GM23338 (cell line): Measurements from ENCODE around the gene CCNI. TPM values are rescaled to one million over a fixed set of nuclear protein-coding genes. Genes with fewer than 3 reads are reported as not detected.

ENCODE experiments used
- ATAC-seq: fragments of 200-7000 bp; cut with Tn5 transposase; 3 replicates; pipeline ENCODE4 v1.9.1; 2020
- DNase-seq: peaks from one replicate; pipeline ENCODE4 v3.0.0-alpha.2; 2015; ENCODE audit warnings: low spot score
- H2AFZ ChIP-seq: fragments of 200-600 bp; sonication (generic); 2 replicates; pipeline ENCODE4 v1.8.0; 2016; ENCODE audit warnings: antibody characterized with exemption, mild to moderate bottlenecking, moderate library complexity
- H3F3A ChIP-seq: fragments of 200-600 bp; sonication (generic); replicated peaks from 2 replicates; pipeline ENCODE4 v1.8.0; 2017; ENCODE audit warnings: antibody characterized with exemption, mixed run types, low read depth
- H3K27ac ChIP-seq: fragments of 200-600 bp; sonication (generic); 2 replicates; pipeline ENCODE4 v1.6.1; 2016; ENCODE audit warnings: low read depth
- H3K27me3 ChIP-seq: fragments of 200-600 bp; sonication (generic); 2 replicates; pipeline ENCODE4 v1.8.0; 2016; ENCODE audit warnings: mild to moderate bottlenecking, mixed run types, moderate library complexity; ENCODE audit not compliant: insufficient read depth
- H3K36me3 ChIP-seq: fragments of 200-600 bp; sonication (generic); 2 replicates; pipeline ENCODE4 v1.8.0; 2016; ENCODE audit warnings: mild to moderate bottlenecking; ENCODE audit not compliant: insufficient read depth
- H3K4me1 ChIP-seq: fragments of 200-600 bp; sonication (generic); 2 replicates; pipeline ENCODE4 v1.8.0; 2016; ENCODE audit warnings: mild to moderate bottlenecking, moderate library complexity; ENCODE audit not compliant: insufficient read depth
- H3K4me2 ChIP-seq: fragments of 200-600 bp; sonication (generic); 2 replicates; pipeline ENCODE4 v1.7.1; 2017; ENCODE audit warnings: mixed run types
- H3K4me3 ChIP-seq: fragments of 200-600 bp; sonication (generic); 2 replicates; pipeline ENCODE4 v1.6.1; 2016; ENCODE audit warnings: mixed run types
- H3K79me2 ChIP-seq: fragments of 200-600 bp; sonication (generic); replicated peaks from 2 replicates; pipeline ENCODE4 v1.8.0; 2017; ENCODE audit warnings: mild to moderate bottlenecking; ENCODE audit not compliant: insufficient read depth
- H3K9me2 ChIP-seq: fragments of 200-600 bp; sonication (generic); 2 replicates; pipeline ENCODE4 v1.8.0; 2017; ENCODE audit not compliant: insufficient read depth
- H4K20me1 ChIP-seq: fragments of 200-600 bp; sonication (generic); replicated peaks from 2 replicates; pipeline ENCODE4 v1.8.0; 2017; ENCODE audit warnings: mild to moderate bottlenecking; ENCODE audit not compliant: insufficient read depth
- H3K27ac Mint-ChIP-seq: 2 replicates; pipeline ENCODE4 v1.8.0; 2020; ENCODE audit warnings: inconsistent platforms, mild to moderate bottlenecking, moderate library complexity, mixed read lengths
- H3K27me3 Mint-ChIP-seq: 3 replicates; pipeline ENCODE4 v1.8.0; 2022; ENCODE audit warnings: low read depth, mild to moderate bottlenecking, moderate library complexity, mixed read lengths, inconsistent platforms; ENCODE audit not compliant: insufficient read depth, poor library complexity
- H3K36me3 Mint-ChIP-seq: 3 replicates; pipeline ENCODE4 v1.8.0; 2021; ENCODE audit warnings: low read depth, mild to moderate bottlenecking, inconsistent platforms, moderate library complexity, mixed read lengths
- H3K4me1 Mint-ChIP-seq: 3 replicates; pipeline ENCODE4 v1.8.0; 2020; ENCODE audit warnings: mild to moderate bottlenecking, inconsistent platforms, mixed read lengths
- H3K4me3 Mint-ChIP-seq: 3 replicates; pipeline ENCODE4 v1.8.0; 2021; ENCODE audit warnings: moderate library complexity, mild to moderate bottlenecking, inconsistent platforms, mixed read lengths
- H3K9me3 Mint-ChIP-seq: 3 replicates; pipeline ENCODE4 v1.8.0; 2020; ENCODE audit warnings: moderate library complexity, mild to moderate bottlenecking, inconsistent platforms, mixed read lengths
- CREB1 ChIP-seq: fragments of 250-450 bp; sonication (Bioruptor Pico); IDR thresholded peaks from 2 replicates; pipeline ENCODE4 v1.5.0; 2020; ENCODE audit warnings: low read depth, mild to moderate bottlenecking, moderate library complexity
- NANOG ChIP-seq: IDR thresholded peaks from 2 replicates; pipeline ENCODE4 v1.6.1; 2016; ENCODE audit warnings: antibody characterized with exemption, borderline replicate concordance
- POLR2AphosphoS5 ChIP-seq: IDR thresholded peaks from 2 replicates; pipeline ENCODE4 v1.6.1; 2016; ENCODE audit warnings: antibody characterized with exemption, low read depth
- STAT1 ChIP-seq: IDR thresholded peaks from one replicate; pipeline ENCODE4 v1.6.1; 2016; ENCODE audit warnings: antibody characterized with exemption; ENCODE audit not compliant: unreplicated experiment
- ZNF114 ChIP-seq: fragments of 250-450 bp; sonication (Bioruptor Pico); IDR thresholded peaks from 2 replicates; pipeline ENCODE4 v1.5.0; 2020; ENCODE audit warnings: mild to moderate bottlenecking, moderate library complexity
- ZNF331 ChIP-seq: fragments of 250-450 bp; sonication (Bioruptor Pico); IDR thresholded peaks from 2 replicates; pipeline ENCODE4 v1.5.0; 2020; ENCODE audit warnings: low read depth, mild to moderate bottlenecking, moderate library complexity
- long read RNA-seq: library from polyadenylated mRNA; unstranded; transcript quantifications from one replicate; pipeline ENCODE4 v2.0.0, GENCODE V29; 2020; ENCODE audit not compliant: unreplicated experiment
- polyA plus RNA-seq: library from polyadenylated mRNA; unstranded; fragments of >200 nt; fragmentation: Nextera tagmentation; extraction: Ambion mirVana; gene quantifications from 2 replicates; pipeline ENCODE4 v1.2.1, GENCODE V29; 2016
- total RNA-seq: library from RNA; depleted of rRNA; stranded (reverse); fragments of >200 nt; shearing (Covaris generic); gene quantifications from 2 replicates; pipeline ENCODE4 v1.2.3, GENCODE V29; 2014; rRNA removed
- TF ChIP-seq, protein P1 (sequence below), 2 experiments: fragments of 200-600 bp in 1 of 2; sonication (generic) in 1 of 2; conservative IDR thresholded peaks; 2 replicates each; pipeline versions ENCODE4 v1.5.1 to v1.6.1; 2016 to 2017; ENCODE audit warnings: antibody characterized with exemption in 2 of 2, low read depth in 2 of 2, mild to moderate bottlenecking in 2 of 2, moderate library complexity in 1 of 2
- TF ChIP-seq, protein P2 (sequence below): IDR thresholded peaks from 2 replicates; pipeline ENCODE4 v1.6.1; 2016; ENCODE audit warnings: antibody characterized with exemption
- TF ChIP-seq, protein P3 (sequence below): fragments of 250-450 bp; sonication (Bioruptor Pico); IDR thresholded peaks from 2 replicates; pipeline ENCODE4 v1.5.0; 2020; ENCODE audit warnings: mild to moderate bottlenecking, moderate library complexity
- TF ChIP-seq, protein P4 (sequence below): IDR thresholded peaks from one replicate; pipeline ENCODE4 v1.6.1; 2018; ENCODE audit warnings: antibody characterized with exemption; ENCODE audit not compliant: unreplicated experiment

CCNI gene, protein sequence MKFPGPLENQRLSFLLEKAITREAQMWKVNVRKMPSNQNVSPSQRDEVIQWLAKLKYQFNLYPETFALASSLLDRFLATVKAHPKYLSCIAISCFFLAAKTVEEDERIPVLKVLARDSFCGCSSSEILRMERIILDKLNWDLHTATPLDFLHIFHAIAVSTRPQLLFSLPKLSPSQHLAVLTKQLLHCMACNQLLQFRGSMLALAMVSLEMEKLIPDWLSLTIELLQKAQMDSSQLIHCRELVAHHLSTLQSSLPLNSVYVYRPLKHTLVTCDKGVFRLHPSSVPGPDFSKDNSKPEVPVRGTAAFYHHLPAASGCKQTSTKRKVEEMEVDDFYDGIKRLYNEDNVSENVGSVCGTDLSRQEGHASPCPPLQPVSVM
- total RNA-seq (207 and 225 TPM in 2 replicates), polyA plus RNA-seq (233 and 248 TPM in 2 replicates)
- long read RNA-seq, transcript CCNI-201 (7 exons, 2,772 nt): major isoform, 90 of 104 reads
- long read RNA-seq, partial matches to known transcripts: 4 of 104 reads
- long read RNA-seq, other reads (novel, unspliced or antisense): 10 of 104 reads

DNA sequence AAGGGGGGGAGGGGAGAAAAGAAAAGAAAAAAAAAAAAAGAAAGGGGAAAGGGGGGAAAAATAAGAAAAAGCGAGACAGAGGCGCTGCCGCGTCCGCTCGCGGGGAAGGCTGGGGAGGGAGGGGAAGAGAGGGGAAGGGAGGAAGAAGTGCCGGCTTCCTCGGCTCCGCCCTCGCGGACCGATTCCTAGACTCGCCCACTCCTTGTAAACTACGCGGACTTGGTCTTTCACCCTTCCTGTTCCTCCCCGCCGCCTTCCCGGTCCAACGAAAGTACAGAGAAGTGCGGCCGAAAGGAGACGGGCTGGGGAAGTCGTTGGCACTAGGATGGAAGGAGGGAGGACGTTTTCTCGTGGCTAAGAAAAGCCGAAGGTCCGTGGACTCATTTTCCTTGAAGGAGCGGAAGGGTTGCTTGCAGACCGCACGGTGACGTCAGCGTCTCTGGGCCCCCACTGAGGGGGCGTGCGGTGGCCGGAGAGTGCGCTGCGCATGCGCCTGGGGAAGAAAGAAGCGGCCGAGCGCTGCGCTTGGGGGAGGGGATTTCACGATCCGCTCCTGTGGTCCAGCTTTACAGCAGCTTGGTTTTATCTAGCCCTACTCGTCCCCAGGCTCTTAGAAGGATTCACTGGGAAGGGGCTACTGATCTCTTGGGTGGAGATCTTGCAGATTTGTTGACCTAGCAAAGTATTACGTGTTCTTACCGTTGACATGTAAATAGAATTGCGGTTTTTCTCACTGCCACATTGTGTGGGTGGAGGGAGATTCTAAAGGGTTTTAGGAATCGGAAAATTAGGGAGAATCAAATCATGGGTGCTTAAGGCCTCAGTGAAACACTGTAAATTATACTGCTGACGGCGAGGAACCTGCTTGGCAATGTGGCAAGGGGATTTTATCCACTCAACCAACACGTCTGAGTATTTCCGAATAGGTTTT lies at the start of gene CCNI:
Gene CCNI, minus strand, starts transcription at position 121 of the 931 bp plus-strand sequence. CDS start 9,627 bp downstream, outside the sequence.
- H3K4me1 Mint-ChIP-seq: peaks cover 10% of the 10 kb centered on the region; the same call in 2 of the 3 replicates
- H3K27me3 ChIP-seq: no peaks in the 10 kb centered on the region
- DNase-seq: peak; percentile 97
- H2AFZ ChIP-seq: peak within 1 kb of the TSS; percentile 77; the same call in 1 of the 2 replicates
- H3K36me3 Mint-ChIP-seq: no peaks in the 10 kb centered on the region
- peak within 1 kb of the TSS; percentile 77 for H3K4me2 ChIP-seq
- H3K4me1 ChIP-seq: peaks cover 34% of the 10 kb centered on the region
- no peaks in the 10 kb centered on the region for H3F3A ChIP-seq
- peaks cover 27% of the 10 kb centered on the region for H4K20me1 ChIP-seq
- peak within 1 kb of the TSS; percentile 99 for H3K27ac ChIP-seq
- ATAC-seq: peak; percentile 84
- H3K79me2 ChIP-seq: peaks cover 39% of the 10 kb centered on the region
- no peaks in the 10 kb centered on the region for H3K9me3 Mint-ChIP-seq
- no peaks in the 10 kb centered on the region for H3K9me2 ChIP-seq
- peak within 1 kb of the TSS; percentile 100 for H3K27ac Mint-ChIP-seq
- H3K36me3 ChIP-seq: no peaks in the 10 kb centered on the region
- H3K4me3 Mint-ChIP-seq: no peak within 1 kb of the TSS; the same call in 2 of the 3 replicates
- peaks cover 7% of the 10 kb centered on the region for H3K27me3 Mint-ChIP-seq
- peak within 1 kb of the TSS; percentile 92 for H3K4me3 ChIP-seq
- TF ChIP-seq ZNF114 (CRISPR knock-in tag) (no peak), POLR2AphosphoS5 (peak; percentile 79), ZNF331 (CRISPR knock-in tag) (no peak), CREB1 (CRISPR knock-in tag) (peak; percentile 98), STAT1 (no peak), NANOG (no peak)
- TF ChIP-seq, protein P1, sequence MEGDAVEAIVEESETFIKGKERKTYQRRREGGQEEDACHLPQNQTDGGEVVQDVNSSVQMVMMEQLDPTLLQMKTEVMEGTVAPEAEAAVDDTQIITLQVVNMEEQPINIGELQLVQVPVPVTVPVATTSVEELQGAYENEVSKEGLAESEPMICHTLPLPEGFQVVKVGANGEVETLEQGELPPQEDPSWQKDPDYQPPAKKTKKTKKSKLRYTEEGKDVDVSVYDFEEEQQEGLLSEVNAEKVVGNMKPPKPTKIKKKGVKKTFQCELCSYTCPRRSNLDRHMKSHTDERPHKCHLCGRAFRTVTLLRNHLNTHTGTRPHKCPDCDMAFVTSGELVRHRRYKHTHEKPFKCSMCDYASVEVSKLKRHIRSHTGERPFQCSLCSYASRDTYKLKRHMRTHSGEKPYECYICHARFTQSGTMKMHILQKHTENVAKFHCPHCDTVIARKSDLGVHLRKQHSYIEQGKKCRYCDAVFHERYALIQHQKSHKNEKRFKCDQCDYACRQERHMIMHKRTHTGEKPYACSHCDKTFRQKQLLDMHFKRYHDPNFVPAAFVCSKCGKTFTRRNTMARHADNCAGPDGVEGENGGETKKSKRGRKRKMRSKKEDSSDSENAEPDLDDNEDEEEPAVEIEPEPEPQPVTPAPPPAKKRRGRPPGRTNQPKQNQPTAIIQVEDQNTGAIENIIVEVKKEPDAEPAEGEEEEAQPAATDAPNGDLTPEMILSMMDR (conservative IDR thresholded peaks at IDR 0.05; ENCODE audit: low read depth in 2 of 2): no peak
- TF ChIP-seq, protein P2, sequence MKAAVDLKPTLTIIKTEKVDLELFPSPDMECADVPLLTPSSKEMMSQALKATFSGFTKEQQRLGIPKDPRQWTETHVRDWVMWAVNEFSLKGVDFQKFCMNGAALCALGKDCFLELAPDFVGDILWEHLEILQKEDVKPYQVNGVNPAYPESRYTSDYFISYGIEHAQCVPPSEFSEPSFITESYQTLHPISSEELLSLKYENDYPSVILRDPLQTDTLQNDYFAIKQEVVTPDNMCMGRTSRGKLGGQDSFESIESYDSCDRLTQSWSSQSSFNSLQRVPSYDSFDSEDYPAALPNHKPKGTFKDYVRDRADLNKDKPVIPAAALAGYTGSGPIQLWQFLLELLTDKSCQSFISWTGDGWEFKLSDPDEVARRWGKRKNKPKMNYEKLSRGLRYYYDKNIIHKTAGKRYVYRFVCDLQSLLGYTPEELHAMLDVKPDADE: no peak
- TF ChIP-seq, protein P3, sequence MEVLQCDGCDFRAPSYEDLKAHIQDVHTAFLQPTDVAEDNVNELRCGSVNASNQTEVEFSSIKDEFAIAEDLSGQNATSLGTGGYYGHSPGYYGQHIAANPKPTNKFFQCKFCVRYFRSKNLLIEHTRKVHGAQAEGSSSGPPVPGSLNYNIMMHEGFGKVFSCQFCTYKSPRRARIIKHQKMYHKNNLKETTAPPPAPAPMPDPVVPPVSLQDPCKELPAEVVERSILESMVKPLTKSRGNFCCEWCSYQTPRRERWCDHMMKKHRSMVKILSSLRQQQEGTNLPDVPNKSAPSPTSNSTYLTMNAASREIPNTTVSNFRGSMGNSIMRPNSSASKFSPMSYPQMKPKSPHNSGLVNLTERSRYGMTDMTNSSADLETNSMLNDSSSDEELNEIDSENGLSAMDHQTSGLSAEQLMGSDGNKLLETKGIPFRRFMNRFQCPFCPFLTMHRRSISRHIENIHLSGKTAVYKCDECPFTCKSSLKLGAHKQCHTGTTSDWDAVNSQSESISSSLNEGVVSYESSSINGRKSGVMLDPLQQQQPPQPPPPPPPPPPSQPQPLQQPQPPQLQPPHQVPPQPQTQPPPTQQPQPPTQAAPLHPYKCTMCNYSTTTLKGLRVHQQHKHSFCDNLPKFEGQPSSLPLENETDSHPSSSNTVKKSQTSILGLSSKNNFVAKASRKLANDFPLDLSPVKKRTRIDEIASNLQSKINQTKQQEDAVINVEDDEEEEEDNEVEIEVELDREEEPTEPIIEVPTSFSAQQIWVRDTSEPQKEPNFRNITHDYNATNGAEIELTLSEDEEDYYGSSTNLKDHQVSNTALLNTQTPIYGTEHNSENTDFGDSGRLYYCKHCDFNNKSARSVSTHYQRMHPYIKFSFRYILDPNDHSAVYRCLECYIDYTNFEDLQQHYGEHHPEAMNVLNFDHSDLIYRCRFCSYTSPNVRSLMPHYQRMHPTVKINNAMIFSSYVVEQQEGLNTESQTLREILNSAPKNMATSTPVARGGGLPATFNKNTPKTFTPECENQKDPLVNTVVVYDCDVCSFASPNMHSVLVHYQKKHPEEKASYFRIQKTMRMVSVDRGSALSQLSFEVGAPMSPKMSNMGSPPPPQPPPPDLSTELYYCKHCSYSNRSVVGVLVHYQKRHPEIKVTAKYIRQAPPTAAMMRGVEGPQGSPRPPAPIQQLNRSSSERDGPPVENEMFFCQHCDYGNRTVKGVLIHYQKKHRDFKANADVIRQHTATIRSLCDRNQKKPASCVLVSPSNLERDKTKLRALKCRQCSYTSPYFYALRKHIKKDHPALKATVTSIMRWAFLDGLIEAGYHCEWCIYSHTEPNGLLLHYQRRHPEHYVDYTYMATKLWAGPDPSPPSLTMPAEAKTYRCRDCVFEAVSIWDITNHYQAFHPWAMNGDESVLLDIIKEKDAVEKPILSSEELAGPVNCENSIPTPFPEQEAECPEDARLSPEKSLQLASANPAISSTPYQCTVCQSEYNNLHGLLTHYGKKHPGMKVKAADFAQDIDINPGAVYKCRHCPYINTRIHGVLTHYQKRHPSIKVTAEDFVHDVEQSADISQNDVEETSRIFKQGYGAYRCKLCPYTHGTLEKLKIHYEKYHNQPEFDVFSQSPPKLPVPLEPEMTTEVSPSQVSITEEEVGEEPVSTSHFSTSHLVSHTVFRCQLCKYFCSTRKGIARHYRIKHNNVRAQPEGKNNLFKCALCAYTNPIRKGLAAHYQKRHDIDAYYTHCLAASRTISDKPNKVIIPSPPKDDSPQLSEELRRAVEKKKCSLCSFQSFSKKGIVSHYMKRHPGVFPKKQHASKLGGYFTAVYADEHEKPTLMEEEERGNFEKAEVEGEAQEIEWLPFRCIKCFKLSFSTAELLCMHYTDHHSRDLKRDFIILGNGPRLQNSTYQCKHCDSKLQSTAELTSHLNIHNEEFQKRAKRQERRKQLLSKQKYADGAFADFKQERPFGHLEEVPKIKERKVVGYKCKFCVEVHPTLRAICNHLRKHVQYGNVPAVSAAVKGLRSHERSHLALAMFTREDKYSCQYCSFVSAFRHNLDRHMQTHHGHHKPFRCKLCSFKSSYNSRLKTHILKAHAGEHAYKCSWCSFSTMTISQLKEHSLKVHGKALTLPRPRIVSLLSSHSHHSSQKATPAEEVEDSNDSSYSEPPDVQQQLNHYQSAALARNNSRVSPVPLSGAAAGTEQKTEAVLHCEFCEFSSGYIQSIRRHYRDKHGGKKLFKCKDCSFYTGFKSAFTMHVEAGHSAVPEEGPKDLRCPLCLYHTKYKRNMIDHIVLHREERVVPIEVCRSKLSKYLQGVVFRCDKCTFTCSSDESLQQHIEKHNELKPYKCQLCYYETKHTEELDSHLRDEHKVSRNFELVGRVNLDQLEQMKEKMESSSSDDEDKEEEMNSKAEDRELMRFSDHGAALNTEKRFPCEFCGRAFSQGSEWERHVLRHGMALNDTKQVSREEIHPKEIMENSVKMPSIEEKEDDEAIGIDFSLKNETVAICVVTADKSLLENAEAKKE (CRISPR knock-in tag): no peak
- TF ChIP-seq, protein P4, sequence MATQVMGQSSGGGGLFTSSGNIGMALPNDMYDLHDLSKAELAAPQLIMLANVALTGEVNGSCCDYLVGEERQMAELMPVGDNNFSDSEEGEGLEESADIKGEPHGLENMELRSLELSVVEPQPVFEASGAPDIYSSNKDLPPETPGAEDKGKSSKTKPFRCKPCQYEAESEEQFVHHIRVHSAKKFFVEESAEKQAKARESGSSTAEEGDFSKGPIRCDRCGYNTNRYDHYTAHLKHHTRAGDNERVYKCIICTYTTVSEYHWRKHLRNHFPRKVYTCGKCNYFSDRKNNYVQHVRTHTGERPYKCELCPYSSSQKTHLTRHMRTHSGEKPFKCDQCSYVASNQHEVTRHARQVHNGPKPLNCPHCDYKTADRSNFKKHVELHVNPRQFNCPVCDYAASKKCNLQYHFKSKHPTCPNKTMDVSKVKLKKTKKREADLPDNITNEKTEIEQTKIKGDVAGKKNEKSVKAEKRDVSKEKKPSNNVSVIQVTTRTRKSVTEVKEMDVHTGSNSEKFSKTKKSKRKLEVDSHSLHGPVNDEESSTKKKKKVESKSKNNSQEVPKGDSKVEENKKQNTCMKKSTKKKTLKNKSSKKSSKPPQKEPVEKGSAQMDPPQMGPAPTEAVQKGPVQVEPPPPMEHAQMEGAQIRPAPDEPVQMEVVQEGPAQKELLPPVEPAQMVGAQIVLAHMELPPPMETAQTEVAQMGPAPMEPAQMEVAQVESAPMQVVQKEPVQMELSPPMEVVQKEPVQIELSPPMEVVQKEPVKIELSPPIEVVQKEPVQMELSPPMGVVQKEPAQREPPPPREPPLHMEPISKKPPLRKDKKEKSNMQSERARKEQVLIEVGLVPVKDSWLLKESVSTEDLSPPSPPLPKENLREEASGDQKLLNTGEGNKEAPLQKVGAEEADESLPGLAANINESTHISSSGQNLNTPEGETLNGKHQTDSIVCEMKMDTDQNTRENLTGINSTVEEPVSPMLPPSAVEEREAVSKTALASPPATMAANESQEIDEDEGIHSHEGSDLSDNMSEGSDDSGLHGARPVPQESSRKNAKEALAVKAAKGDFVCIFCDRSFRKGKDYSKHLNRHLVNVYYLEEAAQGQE: no peak
